HS-27A (cell line): ENCODE measurements around the gene DBN1.

ENCODE experiments used
- DNase-seq: peaks from one replicate; pipeline ENCODE4 v3.0.0-alpha.2; 2012; ENCODE audit warnings: low read depth, missing footprints

The DBN1 gene

DNA sequence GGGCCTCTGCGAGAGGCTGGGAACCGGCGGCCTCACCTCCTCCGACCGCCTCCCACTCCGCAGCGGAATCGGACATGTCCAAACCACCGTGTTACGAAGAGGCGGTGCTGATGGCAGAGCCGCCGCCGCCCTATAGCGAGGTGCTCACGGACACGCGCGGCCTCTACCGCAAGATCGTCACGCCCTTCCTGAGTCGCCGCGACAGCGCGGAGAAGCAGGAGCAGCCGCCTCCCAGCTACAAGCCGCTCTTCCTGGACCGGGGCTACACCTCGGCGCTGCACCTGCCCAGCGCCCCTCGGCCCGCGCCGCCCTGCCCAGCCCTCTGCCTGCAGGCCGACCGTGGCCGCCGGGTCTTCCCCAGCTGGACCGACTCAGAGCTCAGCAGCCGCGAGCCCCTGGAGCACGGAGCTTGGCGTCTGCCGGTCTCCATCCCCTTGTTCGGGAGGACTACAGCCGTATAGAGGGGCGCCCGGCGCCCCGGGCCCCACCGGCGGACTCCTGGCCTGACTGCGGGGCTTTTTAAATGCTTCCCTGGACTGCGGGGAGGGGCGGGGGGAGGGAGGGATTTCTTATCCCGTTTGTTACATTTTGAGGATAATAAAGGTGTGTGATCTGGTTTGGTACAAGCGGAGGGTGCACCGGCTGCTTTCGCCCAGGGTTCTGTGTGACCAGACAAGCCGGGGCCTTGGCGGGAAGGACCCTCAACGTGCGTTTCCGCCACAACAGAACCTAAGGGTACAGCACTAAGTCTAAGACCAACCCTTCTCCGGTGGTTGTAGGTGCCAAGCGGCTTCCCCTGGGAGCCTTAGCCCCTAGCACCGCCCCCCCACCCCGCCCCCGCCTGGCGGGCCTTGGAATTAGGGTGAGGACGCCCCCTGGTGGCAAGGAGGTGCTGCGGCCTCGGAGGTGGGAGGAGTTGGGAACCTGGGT is 17.5 kb downstream of the DBN1 start:
- no peak for DNase-seq

DNA sequence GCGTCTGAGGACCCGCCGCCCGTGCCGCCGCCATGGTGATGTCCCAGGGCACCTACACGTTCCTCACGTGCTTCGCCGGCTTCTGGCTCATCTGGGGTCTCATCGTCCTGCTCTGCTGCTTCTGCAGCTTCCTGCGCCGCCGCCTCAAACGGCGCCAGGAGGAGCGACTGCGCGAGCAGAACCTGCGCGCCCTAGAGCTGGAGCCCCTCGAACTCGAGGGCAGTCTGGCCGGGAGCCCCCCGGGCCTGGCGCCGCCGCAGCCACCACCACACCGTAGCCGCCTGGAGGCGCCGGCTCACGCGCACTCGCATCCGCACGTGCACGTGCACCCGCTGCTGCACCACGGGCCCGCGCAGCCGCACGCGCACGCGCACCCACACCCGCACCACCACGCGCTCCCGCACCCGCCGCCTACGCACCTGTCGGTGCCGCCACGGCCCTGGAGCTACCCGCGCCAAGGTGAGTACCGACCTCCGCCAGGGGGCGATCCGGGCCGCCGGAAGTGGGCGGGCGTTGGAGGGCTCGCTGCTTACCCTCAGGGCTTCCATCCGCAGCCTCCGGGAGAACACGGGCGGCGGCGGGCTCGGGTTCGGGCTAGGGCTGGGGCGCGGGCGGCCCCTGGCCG is 18.3 kb downstream of the DBN1 start:
- DNase-seq = no peak

DNA sequence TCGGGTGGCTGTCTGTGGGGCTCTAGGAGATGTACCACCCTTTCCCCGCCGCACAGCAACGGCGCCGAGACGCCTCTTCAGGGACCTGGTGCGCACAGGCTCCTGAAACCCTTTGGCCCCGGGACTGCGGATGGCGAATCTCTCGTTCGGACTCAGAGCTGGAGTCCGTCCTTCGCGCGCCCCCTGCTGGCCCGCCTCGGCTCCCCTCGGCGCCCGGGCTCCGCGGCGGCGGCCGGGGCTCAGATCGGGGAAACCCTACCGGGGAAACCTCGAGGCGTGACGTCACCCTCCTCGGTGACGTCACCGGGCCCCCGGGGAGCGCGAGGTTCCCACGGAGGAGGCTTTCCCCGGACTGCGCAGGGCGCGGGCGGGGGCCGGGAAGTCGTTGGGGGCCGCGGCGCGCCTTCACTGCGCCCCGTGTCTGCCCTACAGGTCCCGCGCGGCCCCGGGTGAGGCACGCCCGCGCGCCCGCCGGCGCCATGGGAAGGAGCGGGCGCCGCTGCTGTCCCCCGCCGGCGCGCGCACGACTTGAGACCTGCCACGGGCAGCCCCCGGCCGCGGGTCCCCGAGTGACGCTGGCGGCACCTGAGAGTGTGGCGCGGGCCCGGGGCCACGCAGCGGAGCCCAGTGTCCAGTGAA is 18.9 kb downstream of the DBN1 start:
- no peak for DNase-seq

GRCh38 chr5:177453852-177454396 is 19.5 kb downstream of the DBN1 start:
- DNase-seq = no peak

GRCh38 chr5:177452688-177453638 is 20.5 kb downstream of the DBN1 start:
- DNase-seq = no peak

DNA sequence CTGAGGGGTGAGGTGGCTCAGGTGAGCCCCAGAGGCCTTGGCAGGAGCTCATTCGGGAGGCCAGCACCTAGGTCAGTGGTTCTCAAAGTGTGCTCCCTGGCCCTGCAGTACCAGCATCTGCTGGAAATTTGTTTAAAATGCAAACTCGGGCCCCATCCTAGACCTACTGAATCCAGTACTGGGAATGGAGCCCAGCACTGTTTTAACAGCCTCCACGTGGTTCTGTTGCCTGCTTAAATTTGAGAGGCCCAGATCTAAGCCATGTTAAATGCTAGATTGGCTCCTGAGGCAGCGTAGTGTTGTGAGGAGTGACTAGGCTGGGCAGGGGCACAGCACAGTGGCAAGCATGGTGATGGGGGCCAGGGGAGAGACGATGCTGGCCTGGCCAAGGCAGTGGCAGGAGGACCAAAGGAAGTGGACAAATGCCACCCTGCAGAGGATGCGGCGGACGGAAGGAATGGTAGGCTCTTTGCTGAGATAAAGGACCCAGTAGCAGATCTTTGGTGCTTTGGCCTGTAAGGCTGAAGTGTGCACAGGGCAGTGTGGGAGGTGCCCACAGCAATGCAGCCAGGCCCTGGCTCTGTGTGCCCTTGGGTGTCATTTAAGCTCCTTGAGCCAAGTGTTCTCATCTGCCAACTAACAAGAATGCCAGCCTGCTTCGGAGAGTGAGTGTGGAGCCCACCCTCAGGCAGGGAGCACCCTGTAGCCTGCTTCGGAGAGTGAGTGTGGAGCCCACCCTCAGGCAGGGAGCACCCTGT is 22.6 kb downstream of the DBN1 start:
- no peak for DNase-seq

GRCh38 chr5:177449140-177450061 is 24.0 kb downstream of the DBN1 start:
- no peak for DNase-seq

GRCh38 chr5:177448244-177448950 is 25.0 kb downstream of the DBN1 start:
- DNase-seq = no peak

DNA sequence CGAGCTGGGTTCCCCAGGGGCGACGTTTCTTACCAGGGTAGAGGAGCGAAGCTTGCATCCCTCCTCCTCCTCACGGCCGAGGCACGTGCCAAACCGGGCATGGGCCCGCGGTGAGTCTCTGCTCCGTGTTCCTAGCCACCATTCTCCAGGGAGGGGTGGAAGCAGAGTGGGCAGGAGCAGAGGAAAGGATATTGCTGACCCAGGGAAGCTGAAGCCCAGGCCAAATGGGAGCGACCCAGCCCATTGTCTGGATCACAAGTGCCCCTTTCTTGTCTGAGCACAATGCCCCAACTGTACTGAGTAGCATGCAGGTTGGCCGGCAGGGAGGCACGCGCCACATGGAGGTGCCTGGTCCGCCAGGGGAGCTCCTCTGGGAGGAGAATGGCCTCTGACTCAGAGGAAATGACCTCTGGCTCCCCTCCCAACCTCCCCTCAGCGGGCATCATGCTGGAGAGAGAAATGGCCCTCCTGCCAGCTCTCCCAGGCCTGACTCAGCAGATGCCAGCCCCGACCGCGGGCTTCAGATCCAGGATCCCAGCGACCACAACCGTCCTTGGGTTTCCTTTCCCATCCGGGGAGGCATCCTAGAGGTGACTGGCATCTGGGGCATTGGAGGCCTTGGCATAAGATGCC is 25.7 kb downstream of the DBN1 start:
- DNase-seq = peak; percentile 75

DNA sequence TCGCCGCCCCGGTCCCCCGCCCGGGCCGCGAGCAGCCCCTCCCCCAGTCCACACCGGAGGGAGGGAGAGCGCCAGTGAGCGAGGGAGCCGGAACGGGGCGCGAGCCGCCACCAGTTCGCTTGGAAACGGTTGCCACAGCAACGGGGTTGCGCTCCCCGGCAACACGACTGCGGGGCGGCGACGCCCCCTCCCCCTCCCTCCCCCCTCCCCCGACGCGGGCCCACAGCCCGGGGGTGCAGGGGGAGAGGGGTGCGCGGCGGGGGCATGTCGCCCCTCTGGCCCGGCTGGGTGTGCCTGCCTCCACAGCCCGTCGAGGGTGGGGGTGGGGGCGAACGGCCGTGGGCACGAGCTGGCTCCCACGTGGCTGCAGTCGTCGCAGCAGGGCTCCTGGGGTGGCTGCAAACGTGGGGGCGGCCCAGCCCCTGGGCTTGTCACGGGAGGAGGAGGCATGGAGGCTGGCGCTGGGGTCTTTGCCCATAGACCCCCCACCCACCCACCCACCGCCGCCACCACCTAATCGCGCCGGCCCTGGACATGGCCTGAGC is 26.3 kb downstream of the DBN1 start:
- DNase-seq = no peak

GRCh38 chr5:177446200-177447065 is 27.0 kb downstream of the DBN1 start, which contains the start of gene PRR7:
Gene PRR7, plus strand, starts transcription at chr5:177446814. Its CDS starts 8,254 bp downstream, at chr5:177455068.
- DNase-seq = no peak

DNA sequence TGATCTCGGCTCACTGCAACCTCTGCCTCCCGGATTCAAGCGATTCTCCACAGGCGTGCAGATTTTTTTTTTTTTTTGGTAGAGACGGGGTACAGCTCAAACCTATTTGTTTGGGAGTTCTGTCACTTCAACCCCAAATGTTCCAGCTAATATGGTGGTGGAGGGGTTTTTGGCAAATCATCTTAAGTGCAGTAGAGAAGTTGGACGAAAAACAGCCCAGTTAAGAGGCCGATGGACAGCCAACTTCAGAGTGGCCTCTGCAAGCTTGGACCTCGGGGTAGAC is 27.6 kb downstream of the DBN1 start:
- DNase-seq = no peak

DNA sequence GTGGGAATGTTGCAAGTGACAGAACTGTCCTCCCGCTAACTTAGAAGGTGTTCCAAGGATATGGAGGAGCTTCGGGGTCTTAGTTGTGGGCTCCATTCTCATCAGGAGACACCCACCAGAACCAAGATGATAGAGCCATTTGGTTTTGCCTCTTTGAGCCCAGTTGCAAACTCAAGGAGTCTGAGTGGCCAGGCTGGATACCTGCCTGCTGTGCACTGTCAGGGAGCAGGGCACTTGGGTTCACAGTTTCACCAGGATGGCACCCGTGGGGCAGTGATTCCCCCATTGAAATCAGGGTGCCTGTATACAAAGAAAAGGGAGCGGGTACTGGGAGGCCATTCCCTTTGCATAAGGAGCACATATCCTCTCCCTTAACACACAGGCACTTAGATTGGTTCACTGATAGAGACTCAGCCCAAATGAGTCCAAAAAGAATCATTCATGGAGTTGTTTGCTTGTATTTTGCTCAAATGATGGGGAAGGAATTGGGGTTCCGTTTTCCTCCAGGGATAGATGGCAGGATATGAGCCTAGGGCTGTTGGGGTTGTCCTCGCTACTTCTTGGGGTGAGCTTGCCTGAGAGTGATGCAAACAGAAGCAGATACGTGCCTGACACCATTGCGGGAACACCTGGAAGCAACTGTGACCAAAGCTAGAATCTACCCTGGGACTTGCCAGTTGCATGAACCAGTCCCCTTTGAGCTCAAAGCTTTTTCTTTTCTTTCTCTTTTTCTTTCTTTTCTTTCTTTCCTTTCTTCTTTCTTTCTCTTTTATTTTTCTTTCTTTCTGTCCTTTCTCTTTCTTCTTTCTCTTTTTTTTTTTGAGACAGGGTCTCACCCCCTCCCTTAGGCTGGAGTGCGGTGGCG is 28.1 kb downstream of the DBN1 start:
- no peak for DNase-seq

DNA sequence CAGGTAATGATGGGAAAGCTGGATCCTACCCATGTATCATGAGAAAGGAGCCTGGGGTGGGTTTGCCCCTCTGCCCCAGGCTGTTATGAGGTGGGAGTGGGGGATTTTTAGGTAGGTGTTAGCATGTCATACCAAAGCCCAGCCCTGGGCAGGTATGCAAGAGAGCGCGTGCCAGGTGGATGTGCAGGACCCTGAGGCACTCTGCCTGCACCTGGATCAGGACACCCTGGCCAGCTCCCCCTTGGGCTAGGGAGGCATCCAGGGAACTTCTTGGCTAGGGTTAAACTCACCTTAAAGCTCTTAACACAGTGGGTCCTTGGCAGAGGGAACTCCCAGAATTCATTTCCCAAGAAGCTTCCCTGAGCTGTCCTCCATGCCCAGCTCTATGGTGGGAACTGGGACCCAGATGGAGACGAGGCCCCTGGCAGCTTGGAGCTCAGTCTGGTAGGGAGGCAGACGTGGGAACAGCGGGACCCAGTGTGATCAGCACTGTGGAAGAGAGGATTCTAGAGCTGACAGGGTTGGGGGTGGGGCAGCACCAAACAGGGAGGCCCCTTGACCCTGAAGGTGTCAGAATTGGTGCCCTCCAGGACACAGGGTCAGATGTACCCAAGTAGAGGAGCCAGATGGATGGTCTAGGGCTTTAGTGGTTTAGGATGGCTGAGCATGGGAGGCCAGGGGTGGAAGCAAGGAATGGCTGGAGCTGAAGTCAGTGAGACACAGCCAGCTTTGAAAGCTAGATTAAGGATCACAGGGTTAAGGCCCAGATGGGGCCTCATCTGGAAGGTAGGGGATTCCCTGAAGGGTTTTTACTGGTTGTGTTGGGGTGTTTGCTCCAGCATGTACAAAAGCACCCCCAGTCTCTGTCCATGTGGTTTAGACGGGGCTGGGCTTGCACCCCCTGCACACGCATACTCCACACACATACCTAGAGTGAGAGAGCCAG is 29.1 kb downstream of the DBN1 start:
- no peak for DNase-seq
